ENCODE data around the gene BLACAT1. TPM values are rescaled to one million over a fixed set of nuclear protein-coding genes. Genes with fewer than 3 reads are reported as not detected.
"Not testable (repeated sequence)": the region's sequence is repeated elsewhere in the genome, so short reads cannot be mapped to it uniquely, and the experiment has no call there.

The BLACAT1 gene
- total RNA-seq, 1 donor from 2014 or later = 3.9 TPM

DNA sequence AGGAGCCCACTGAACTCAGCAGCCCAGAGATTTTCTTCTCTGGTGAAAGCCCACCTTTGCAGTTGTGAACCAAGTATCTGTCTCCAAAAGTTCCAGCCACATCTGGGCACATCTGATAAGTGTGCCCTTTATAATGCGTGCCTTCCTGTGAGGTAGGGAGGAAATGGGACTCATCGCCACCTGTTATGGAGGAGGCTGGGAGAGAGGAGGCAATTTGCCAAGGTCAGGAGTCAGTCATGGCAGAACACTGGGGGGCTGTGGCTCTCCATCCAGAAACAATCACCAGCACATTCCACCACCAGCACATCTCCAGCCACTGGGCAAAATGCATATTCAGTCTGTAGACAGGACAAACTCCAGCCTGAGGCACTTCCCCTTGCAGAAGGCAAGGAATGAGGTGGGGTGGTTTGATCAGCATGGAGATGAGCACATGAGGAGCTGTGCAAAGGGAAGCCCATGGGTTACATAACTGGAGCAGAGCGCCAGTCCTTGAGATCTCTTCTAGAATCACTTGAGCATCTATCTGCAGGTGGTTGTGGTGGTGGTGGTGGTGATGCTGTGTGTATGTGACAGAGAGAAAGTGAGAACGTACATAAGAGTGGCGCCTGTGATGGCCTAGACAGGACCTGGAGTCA lies 19.0 kb downstream of the BLACAT1 start:
- no peaks in the 10 kb centered on the region for H3K36me3 Mint-ChIP-seq (ENCODE audit: low read depth)
- H3K27ac Mint-ChIP-seq (ENCODE audit: unreplicated experiment) = no peak overlapping the region
- DNase-seq (ENCODE audit: low read depth, low spot score) = no peak
- H3K4me3 Mint-ChIP-seq = no peak overlapping the region
- H3K4me1 Mint-ChIP-seq = peaks cover 52% of the 10 kb centered on the region
- TF ChIP-seq, protein P1, sequence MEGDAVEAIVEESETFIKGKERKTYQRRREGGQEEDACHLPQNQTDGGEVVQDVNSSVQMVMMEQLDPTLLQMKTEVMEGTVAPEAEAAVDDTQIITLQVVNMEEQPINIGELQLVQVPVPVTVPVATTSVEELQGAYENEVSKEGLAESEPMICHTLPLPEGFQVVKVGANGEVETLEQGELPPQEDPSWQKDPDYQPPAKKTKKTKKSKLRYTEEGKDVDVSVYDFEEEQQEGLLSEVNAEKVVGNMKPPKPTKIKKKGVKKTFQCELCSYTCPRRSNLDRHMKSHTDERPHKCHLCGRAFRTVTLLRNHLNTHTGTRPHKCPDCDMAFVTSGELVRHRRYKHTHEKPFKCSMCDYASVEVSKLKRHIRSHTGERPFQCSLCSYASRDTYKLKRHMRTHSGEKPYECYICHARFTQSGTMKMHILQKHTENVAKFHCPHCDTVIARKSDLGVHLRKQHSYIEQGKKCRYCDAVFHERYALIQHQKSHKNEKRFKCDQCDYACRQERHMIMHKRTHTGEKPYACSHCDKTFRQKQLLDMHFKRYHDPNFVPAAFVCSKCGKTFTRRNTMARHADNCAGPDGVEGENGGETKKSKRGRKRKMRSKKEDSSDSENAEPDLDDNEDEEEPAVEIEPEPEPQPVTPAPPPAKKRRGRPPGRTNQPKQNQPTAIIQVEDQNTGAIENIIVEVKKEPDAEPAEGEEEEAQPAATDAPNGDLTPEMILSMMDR (conservative IDR thresholded peaks at IDR 0.05) = no peak
- H3K9me3 Mint-ChIP-seq = no peaks in the 10 kb centered on the region
- no peaks in the 10 kb centered on the region for H3K27me3 Mint-ChIP-seq (ENCODE audit: low read depth)

DNA sequence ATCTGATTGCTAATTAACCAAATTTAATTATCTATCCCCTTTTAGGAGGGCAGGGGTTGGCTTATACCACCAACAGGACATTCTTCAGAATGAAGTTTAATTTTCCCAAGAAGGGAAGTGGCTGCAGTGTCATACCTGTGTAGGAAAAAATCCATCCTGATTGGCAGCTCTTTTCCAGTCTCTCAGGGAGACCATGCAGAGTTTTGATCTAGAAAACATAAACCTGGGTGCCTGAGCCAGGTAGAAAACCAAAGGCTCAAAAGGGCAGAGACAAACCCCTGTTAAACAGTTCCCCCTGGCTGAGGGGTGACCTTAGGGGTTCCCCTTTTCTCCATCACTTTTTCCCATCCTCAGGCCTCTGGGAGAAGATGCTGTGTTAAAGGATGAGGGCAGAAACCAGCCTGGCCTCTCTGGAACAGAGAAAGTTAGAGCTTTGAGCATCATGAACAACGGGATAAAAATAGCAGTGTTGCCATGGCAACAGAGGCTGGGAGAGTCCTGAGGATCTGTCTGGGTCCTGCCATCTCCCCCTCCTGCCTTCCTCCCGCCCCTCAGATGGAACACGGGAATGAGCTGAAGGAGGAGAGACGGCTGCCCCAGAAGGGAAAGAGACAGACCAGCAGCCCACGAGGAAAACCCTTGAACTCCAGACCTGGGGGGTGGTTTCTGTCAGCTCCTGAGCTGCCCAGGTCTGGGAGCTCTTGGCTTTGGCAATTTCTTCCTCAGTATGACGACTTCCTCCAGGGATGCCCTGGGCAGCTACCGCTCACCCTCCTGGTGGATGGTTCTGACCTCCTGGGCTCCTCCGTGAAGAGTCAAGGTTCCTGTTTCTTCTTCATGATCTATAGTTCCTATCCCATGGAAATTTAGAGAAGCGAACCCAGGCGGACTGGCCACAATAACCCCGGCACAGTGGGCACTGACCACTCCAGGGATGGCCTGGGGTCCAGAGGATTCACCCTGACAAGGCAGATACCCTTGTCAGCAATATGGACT lies 20.0 kb downstream of the BLACAT1 start:
- TF ChIP-seq, protein P1 (conservative IDR thresholded peaks at IDR 0.05) = no peak
- no peak for DNase-seq (ENCODE audit: low read depth, low spot score)

DNA sequence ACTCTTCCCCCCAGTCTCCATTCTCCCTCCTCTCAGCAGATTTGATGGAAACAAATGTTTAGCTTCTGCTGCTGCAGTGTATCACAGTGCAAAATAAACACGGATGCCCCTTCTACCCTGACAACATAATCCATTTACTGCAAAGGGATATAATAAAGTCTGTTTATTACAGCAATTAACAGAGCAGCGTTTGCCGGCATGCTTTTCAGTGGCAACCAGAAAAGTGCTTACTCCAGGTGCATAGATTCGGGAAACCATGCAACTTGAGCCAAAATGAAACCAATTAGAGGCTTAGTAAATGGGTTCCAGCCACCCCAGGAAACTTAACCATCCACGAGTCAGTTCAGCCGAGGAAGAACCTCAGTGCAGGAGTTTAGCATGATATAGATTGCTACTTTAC lies 21.1 kb downstream of the BLACAT1 start:
- peaks cover 47% of the 10 kb centered on the region for H3K4me1 Mint-ChIP-seq
- no peak overlapping the region for H3K27ac Mint-ChIP-seq (ENCODE audit: unreplicated experiment)
- H3K36me3 Mint-ChIP-seq (ENCODE audit: low read depth) = no peaks in the 10 kb centered on the region
- no peaks in the 10 kb centered on the region for H3K27me3 Mint-ChIP-seq (ENCODE audit: low read depth)
- TF ChIP-seq, protein P1 (conservative IDR thresholded peaks at IDR 0.05) = no peak
- H3K9me3 Mint-ChIP-seq = no peaks in the 10 kb centered on the region
- DNase-seq (ENCODE audit: low read depth, low spot score) = no peak
- H3K4me3 Mint-ChIP-seq = no peak overlapping the region

More for the DNA sequence above, 20.0 kb downstream of the BLACAT1 start:
- H3K36me3 Mint-ChIP-seq (ENCODE audit: low read depth) = no peaks in the 10 kb centered on the region
- H3K9me3 Mint-ChIP-seq = no peaks in the 10 kb centered on the region
- H3K27me3 Mint-ChIP-seq (ENCODE audit: low read depth) = no peaks in the 10 kb centered on the region
- H3K4me1 Mint-ChIP-seq = peaks cover 47% of the 10 kb centered on the region
- H3K27ac Mint-ChIP-seq (ENCODE audit: unreplicated experiment) = peak overlapping the region; percentile 57
- H3K4me3 Mint-ChIP-seq = no peak overlapping the region

DNA sequence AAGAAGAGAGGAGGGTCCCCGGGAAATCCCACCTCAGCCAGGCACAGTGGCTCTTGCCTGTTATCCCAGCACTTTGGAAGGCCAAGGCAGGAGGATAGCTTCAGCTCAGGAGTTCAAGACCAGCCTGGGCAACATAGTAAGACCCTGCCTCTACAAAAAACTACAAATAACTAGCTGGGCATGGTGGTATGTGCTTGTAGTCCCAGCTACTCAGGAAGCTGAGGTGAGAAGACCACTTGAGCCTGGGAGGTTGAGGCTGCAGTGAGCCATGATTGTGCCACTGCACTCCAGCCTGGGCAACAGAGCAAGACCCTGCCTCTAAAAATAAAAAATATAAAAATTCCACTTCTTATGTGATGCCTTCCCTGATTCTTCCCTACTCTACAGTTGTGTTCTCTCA lies 23.2 kb downstream of the BLACAT1 start:
- H3K4me3 Mint-ChIP-seq; H3K27ac Mint-ChIP-seq (ENCODE audit: unreplicated experiment); H3K9me3 Mint-ChIP-seq; H3K27me3 Mint-ChIP-seq (ENCODE audit: low read depth); H3K36me3 Mint-ChIP-seq (ENCODE audit: low read depth); DNase-seq (ENCODE audit: low read depth, low spot score): not testable (repeated sequence)
- peaks cover 42% of the 10 kb centered on the region for H3K4me1 Mint-ChIP-seq

DNA sequence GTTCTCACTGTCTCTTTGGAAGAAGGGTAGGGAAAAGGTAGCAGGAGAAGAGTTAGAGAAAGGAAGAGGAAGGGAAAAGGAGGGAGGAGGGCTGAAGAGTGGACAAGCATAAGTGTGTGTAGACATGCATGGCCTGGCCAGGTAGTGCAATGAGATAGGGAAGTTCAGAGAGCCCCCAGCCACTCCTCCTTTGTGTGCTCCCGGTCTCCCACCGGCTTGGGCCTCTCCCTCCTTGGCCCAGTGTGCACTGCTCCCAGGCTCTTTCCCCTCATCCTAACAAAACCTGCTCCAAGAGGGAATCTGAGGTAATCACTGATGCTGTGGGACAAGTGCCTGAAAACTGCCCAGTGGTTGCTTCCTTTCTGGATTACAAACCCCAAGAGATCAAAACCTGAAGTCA lies 23.7 kb downstream of the BLACAT1 start:
- Mint-ChIP-seq H3K9me3 (no peaks in the 10 kb centered on the region), H3K27me3 (ENCODE audit: low read depth) (peaks cover 3% of the 10 kb centered on the region), H3K4me1 (peaks cover 40% of the 10 kb centered on the region), H3K4me3 (no peak overlapping the region), H3K27ac (ENCODE audit: unreplicated experiment) (peak overlapping the region; percentile 24), H3K36me3 (ENCODE audit: low read depth) (no peaks in the 10 kb centered on the region)
- no peak for DNase-seq (ENCODE audit: low read depth, low spot score)
- TF ChIP-seq, protein P1 (conservative IDR thresholded peaks at IDR 0.05) = no peak

Data from neural crest cell (in vitro differentiated cells).